Tibial artery (tissue), 4 donors: ENCODE results near the gene METTL25B.

Experiments
- DNase-seq, 2 donors: peaks; one replicate each; pipeline ENCODE4 v3.0.0-alpha.2; 2019
- H3K27ac ChIP-seq, 2 donors: fragments of 200-600 bp; sonication (generic) in 1 of 2; 1 replicate in 1 of 2; 2 replicates in 1 of 2; pipeline ENCODE4 v1.5.1; 2018 to 2019; ENCODE audit warnings: mild to moderate bottlenecking in 1 of 2
- H3K27me3 ChIP-seq, 2 donors: fragments of 200-600 bp; sonication (generic) in 1 of 2; one replicate each; pipeline versions ENCODE4 v1.5.1 to v1.6.0; 2016 to 2019
- H3K36me3 ChIP-seq, 3 donors: fragments of 200-600 bp; sonication (generic) in 2 of 3; one replicate each; pipeline ENCODE4 v1.5.1; 2016 to 2019; ENCODE audit warnings: mild to moderate bottlenecking in 2 of 3
- H3K4me1 ChIP-seq, 4 donors: fragments of 200-600 bp; sonication (generic) in 2 of 4; 1 replicate in 3 of 4; 2 replicates in 1 of 4; pipeline ENCODE4 v1.5.1; 2016 to 2019
- H3K4me3 ChIP-seq, 2 donors: fragments of 200-600 bp; sonication (generic) in 1 of 2; 1 replicate in 1 of 2; 2 replicates in 1 of 2; pipeline ENCODE4 v1.5.1; 2018 to 2019; ENCODE audit warnings: mild to moderate bottlenecking in 2 of 2
- H3K9me3 ChIP-seq, 3 donors: fragments of 200-600 bp; sonication (generic) in 1 of 3; one replicate each; pipeline ENCODE4 v1.5.1; 2016 to 2019
- CTCF ChIP-seq, 2 experiments: fragments of 200-600 bp in 1 of 2; fragments of 450-650 bp in 1 of 2; IDR thresholded peaks; one replicate each; pipeline ENCODE4 v1.5.1; 2017 to 2019; ENCODE audit warnings: antibody characterized with exemption in 2 of 2, mild to moderate bottlenecking in 1 of 2, moderate library complexity in 1 of 2
- intact Hi-C: fragments of 100-400 bp; cut with DNase I; formaldehyde crosslinking; loops from one replicate; pipeline ENCODE4 v1.15.0; 2023; ENCODE audit warnings: low total_unique reads

METTL25B gene

DNA sequence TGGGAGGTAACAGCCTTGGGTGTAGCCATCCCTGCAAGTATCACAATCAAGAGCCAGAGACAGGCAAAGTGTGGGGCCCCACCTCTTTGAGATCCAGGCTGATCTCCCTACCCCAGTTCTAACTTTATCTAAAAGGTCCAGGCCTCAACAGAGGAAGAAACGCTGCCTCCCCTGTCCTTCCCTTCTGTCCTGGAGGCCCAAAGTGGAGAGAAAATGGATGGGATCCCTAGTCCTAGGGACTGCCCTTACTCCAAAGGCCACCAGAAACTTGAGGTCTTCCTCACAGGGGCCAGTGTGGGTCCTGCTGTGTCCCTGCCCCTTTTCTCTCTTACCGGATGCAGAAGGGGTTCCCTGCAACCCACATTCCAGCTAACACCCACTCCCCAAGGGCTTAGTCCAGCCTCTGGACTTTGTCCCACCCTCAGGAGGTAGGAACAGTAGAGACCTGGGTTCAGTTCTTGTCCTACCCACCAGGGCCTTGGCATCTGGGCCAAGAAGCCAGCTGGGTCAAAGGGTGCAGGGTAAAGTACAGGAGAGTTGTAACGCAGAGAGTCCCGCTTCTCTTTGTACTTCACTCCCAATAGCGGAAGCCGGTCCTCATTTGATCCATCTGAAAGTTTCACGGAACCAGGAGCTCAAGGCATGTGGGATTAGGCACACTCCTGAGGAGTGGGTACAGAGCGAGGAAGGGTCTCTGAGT, 21.3 kb downstream of the METTL25B start:
- peaks cover 0 to 67% (median 57%) of the 10 kb centered on the region in 4 donors for H3K4me1 ChIP-seq
- peak overlapping the region; percentile 82 to 91 for H3K4me3 ChIP-seq
- intact Hi-C loops: no loop called here
- no peak for TF ChIP-seq CTCF (IDR thresholded peaks at IDR 0.05)
- no peaks in the 10 kb centered on the region for H3K27me3 ChIP-seq
- H3K27ac ChIP-seq: peak overlapping the region; percentile 98 to 99
- peaks cover 0 to 6% (median 6%) of the 10 kb centered on the region in 3 donors for H3K36me3 ChIP-seq
- H3K9me3 ChIP-seq: no peaks in the 10 kb centered on the region
- no peak for DNase-seq

GRCh38 chr1:156750191-156750672, 22.0 kb downstream of the METTL25B start:
- intact Hi-C loops: no loop called here
- Histone ChIP-seq H3K4me1 (peaks cover 0 to 60% (median 53%) of the 10 kb centered on the region in 4 donors), H3K9me3 (no peaks in the 10 kb centered on the region), H3K27me3 (no peaks in the 10 kb centered on the region), H3K27ac (peak overlapping the region; percentile 98 to 99), H3K4me3 (peak overlapping the region; percentile 82 to 91), H3K36me3 (no peaks in the 10 kb centered on the region)
- no peak for TF ChIP-seq CTCF (IDR thresholded peaks at IDR 0.05)
- DNase-seq: no peak

GRCh38 chr1:156750711-156751450, 22.6 kb downstream of the METTL25B start:
- DNase-seq: peak; percentile 56 to 83
- TF ChIP-seq CTCF (IDR thresholded peaks at IDR 0.05): peak in 1 of 2 experiments; percentile 34
- no peaks in the 10 kb centered on the region for H3K9me3 ChIP-seq
- intact Hi-C loops: no loop called here
- peak overlapping the region; percentile 82 to 91 for H3K4me3 ChIP-seq
- H3K4me1 ChIP-seq: peaks cover 0 to 53% (median 48%) of the 10 kb centered on the region in 4 donors
- H3K36me3 ChIP-seq: no peaks in the 10 kb centered on the region
- no peaks in the 10 kb centered on the region for H3K27me3 ChIP-seq
- peak overlapping the region; percentile 98 to 99 for H3K27ac ChIP-seq

DNA sequence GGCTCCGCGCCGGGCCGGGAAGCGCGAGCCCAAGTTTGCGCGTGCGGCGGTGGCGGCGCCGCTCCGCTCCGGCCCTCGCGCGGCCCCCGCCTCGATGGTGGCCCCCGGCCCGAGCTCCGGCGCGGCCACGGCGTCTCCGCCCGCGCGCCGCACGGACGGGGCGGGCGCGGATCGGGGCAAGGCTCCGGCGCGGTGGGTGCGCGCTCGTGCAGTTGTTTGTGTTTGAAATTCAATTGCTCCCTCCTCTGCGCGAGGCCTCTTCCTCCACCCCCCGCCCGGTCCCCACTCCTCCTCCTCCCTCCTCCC, 23.1 kb downstream of the METTL25B start, which contains the start of gene HDGF:
HDGF (minus strand) TSS at position 225 of the 306 bp plus-strand sequence. CDS start 246 bp downstream, outside the sequence.
- no peaks in the 10 kb centered on the region for H3K36me3 ChIP-seq
- no peak for DNase-seq
- TF ChIP-seq CTCF (IDR thresholded peaks at IDR 0.05): no peak
- no peaks in the 10 kb centered on the region for H3K9me3 ChIP-seq
- no peaks in the 10 kb centered on the region for H3K27me3 ChIP-seq
- H3K4me3 ChIP-seq: peak within 1 kb of the TSS; percentile 82 to 91
- intact Hi-C loops: no loop called here
- H3K4me1 ChIP-seq: peaks cover 0 to 48% (median 43%) of the 10 kb centered on the region in 4 donors
- H3K27ac ChIP-seq: peak within 1 kb of the TSS; percentile 98 to 99

- peak overlapping the region; percentile 98 to 99 for H3K27ac ChIP-seq
- intact Hi-C loops: no loop called here
- H3K4me3 ChIP-seq: peak overlapping the region; percentile 82 to 91
- no peak for TF ChIP-seq CTCF (IDR thresholded peaks at IDR 0.05)
- no peaks in the 10 kb centered on the region for H3K36me3 ChIP-seq
- peak; percentile 97 to 99 for DNase-seq
- H3K9me3 ChIP-seq: no peaks in the 10 kb centered on the region
- H3K27me3 ChIP-seq: no peaks in the 10 kb centered on the region
- H3K4me1 ChIP-seq: peaks cover 0 to 44% (median 40%) of the 10 kb centered on the region in 4 donors
Observed at GRCh38 chr1:156751757-156752481, 23.6 kb downstream of the METTL25B start.
